Thoracic aorta endothelial cell (primary cell): ENCODE measurements around the gene TMEM25. TPM values are rescaled to one million over a fixed set of nuclear protein-coding genes. Genes with fewer than 3 reads are reported as not detected.

Source experiments
- total RNA-seq: library from RNA; depleted of rRNA; stranded (reverse); fragments of >200 nt; gene quantifications from 2 replicates; pipeline ENCODE4 v1.2.3, GENCODE V29; 2012

Gene TMEM25
- total RNA-seq = 8.5 and 13.6 TPM in 2 replicates

GRCh38 chr11:118530683-118531596 lies at the start of gene TMEM25:
TMEM25 (plus strand) TSS chr11:118531192; CDS start chr11:118531802, 610 bp downstream.

DNA sequence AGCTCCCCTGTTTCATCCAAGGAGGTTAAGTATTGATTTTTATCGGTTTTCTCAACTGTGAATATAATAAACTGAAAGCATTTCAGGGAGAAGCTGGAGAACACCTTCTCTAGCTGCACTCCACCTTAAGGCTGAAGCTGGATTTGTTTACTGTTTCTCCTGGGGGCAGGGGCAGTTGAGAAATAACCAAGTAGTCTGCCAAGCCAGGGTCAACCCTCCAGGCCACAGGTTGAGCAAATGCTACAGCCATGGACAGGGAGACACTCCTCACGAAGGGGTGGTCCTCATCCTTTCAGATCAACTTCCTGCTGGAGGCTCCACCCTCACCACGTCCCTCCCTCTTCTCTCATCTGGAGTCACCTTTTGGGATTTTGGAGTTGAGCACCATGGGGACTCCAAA lies 3.9 kb upstream of the TMEM25 start, which contains the start of gene TTC36:
Gene TTC36 (plus strand): TSS at position 366 of the 400 bp plus-strand sequence. CDS start 21 bp downstream, at position 387.

GRCh38 chr11:118572061-118572980 lies 41.3 kb downstream of the TMEM25 start, which contains the start of gene ARCN1:
ARCN1 (plus strand) TSS chr11:118572409; CDS start chr11:118572548, 139 bp downstream.

Other genes with a start within 250 kb of the TMEM25 start
- not detected in 2 replicates for gene CD3E, start 226.5 kb upstream of the TMEM25 start, total RNA-seq
- gene CD3D, start 188.5 kb upstream of the TMEM25 start, total RNA-seq = not detected in 2 replicates
- not detected in 2 replicates for gene CD3G, start 186.8 kb upstream of the TMEM25 start, total RNA-seq
- 71.0 and 73.4 TPM in 2 replicates for gene UBE4A, start 171.6 kb upstream of the TMEM25 start, total RNA-seq
- gene ATP5MG, start 129.6 kb upstream of the TMEM25 start, total RNA-seq = 46.3 and 56.8 TPM in 2 replicates
- gene KMT2A, start 94.7 kb upstream of the TMEM25 start, total RNA-seq = 59.4 and 67.2 TPM in 2 replicates
- 0.27 and 0.50 TPM in 2 replicates for gene TTC36, start 3.7 kb upstream of the TMEM25 start, total RNA-seq
- 26.7 and 33.6 TPM in 2 replicates for gene IFT46, start 34.7 kb downstream of the TMEM25 start, total RNA-seq
- gene ARCN1, start 41.2 kb downstream of the TMEM25 start, total RNA-seq = 211 and 219 TPM in 2 replicates
- 110 and 115 TPM in 2 replicates for gene PHLDB1, start 76.4 kb downstream of the TMEM25 start, total RNA-seq
- not detected in 2 replicates for gene TREH, start 148.5 kb downstream of the TMEM25 start, total RNA-seq